HepG2 (cell line): ENCODE measurements around the gene IKZF3. TPM values are rescaled to one million over a fixed set of nuclear protein-coding genes. Genes with fewer than 3 reads are reported as not detected.
A peak's percentile ranks its signal among the peaks of the same experiment; 100 is the strongest.

ENCODE experiments used
- AFF4 ChIP-seq: sonication (generic); formaldehyde crosslinking; IDR thresholded peaks from 2 replicates; pipeline ENCODE4 v1.4.0; 2020; ENCODE audit warnings: missing genetic modification reagents
- AKAP8 ChIP-seq: sonication (generic); formaldehyde crosslinking; IDR thresholded peaks from 2 replicates; pipeline ENCODE4 v1.5.1; 2020; ENCODE audit warnings: mild to moderate bottlenecking, missing genetic modification reagents
- CERS6 ChIP-seq: sonication (generic); formaldehyde crosslinking; IDR thresholded peaks from 2 replicates; pipeline ENCODE4 v1.5.0; 2020; ENCODE audit warnings: missing genetic modification reagents
- CREBL2 ChIP-seq: sonication (generic); formaldehyde crosslinking; IDR thresholded peaks from 2 replicates; pipeline ENCODE4 v1.8.1; 2023; ENCODE audit warnings: missing genetic modification reagents, mild to moderate bottlenecking, borderline replicate concordance
- DMTF1 ChIP-seq: sonication (generic); formaldehyde crosslinking; IDR thresholded peaks from 2 replicates; pipeline ENCODE4 v1.4.0; 2020; ENCODE audit warnings: mild to moderate bottlenecking, missing genetic modification reagents
- HIC2 ChIP-seq: sonication (generic); formaldehyde crosslinking; IDR thresholded peaks from 2 replicates; pipeline ENCODE4 v1.9.0; 2022; ENCODE audit warnings: low read depth, missing genetic modification reagents
- IRF1 ChIP-seq: sonication (generic); formaldehyde crosslinking; IDR thresholded peaks from 2 replicates; pipeline ENCODE4 v1.4.0; 2020; ENCODE audit warnings: low read depth, mild to moderate bottlenecking, missing genetic modification reagents
- SMC3 ChIP-seq: IDR thresholded peaks from 2 replicates; pipeline ENCODE4 v1.6.1; 2011; ENCODE audit warnings: low read length, improper control_type of control experiment
- THRA ChIP-seq: sonication (generic); formaldehyde crosslinking; IDR thresholded peaks from 2 replicates; pipeline ENCODE4 v1.4.0; 2020; ENCODE audit warnings: missing genetic modification reagents, borderline replicate concordance
- ZBTB42 ChIP-seq: sonication (generic); formaldehyde crosslinking; IDR thresholded peaks from 2 replicates; pipeline ENCODE4 v1.5.0; 2020; ENCODE audit warnings: mild to moderate bottlenecking, missing genetic modification reagents
- ZMYM4 ChIP-seq: sonication (generic); formaldehyde crosslinking; IDR thresholded peaks from 2 replicates; pipeline ENCODE4 v1.8.1; 2023; ENCODE audit warnings: mild to moderate bottlenecking, missing genetic modification reagents
- ZNF513 ChIP-seq: sonication (generic); formaldehyde crosslinking; conservative IDR thresholded peaks from 2 replicates; pipeline ENCODE4 v1.5.0; 2020; ENCODE audit warnings: missing genetic modification reagents
- polyA plus RNA-seq, 8 experiments: library from polyadenylated mRNA; depleted of rRNA in 3 of 8; stranded (reverse) in 7 of 8; unstranded in 1 of 8; fragments of >200 nt; fragmentation: Illumina TruSeq in 4 of 8; extraction: Trizol in 4 of 8; gene quantifications; 2 replicates each; pipeline versions ENCODE4 v1.2.1 to v1.2.3, GENCODE V29; 2011 to 2016; ENCODE audit warnings: low read depth in 4 of 8, missing spikeins in 1 of 8, mixed read lengths in 1 of 8; ENCODE audit not compliant: insufficient read depth in 1 of 8
- total RNA-seq, 5 experiments: library from RNA; depleted of rRNA; stranded (reverse); fragments of >200 nt; fragmentation: Illumina TruSeq; extraction: Trizol; gene quantifications; 2 replicates each; pipeline ENCODE4 v1.2.3, GENCODE V29; 2016; ENCODE audit warnings: low read depth in 1 of 5

The IKZF3 gene
- total and polyA plus RNA-seq, 2 of the 13 experiments (the other 11 are each of a cell fraction or from before 2014, with no cell fraction given) = not detected

GRCh38 chr17:39740357-39741111 is 123.6 kb downstream of the IKZF3 start (continued):
- TF ChIP-seq THRA (CRISPR knock-in tag) (peak; percentile 70; the same call in 1 of the 2 replicates), HIC2 (CRISPR knock-in tag) (peak; percentile 61; the same call in 1 of the 2 replicates), ZBTB42 (CRISPR knock-in tag) (no peak), DMTF1 (CRISPR knock-in tag) (no peak), CERS6 (CRISPR knock-in tag) (no peak), AFF4 (CRISPR knock-in tag) (peak; percentile 68), IRF1 (CRISPR knock-in tag) (0 out of 2 replicates have a peak, but pooled peaks have one; percentile 38), ZNF513 (no peak), CREBL2 (no peak), ZMYM4 (no peak), AKAP8 (0 out of 2 replicates have a peak, but pooled peaks have one; percentile 50), SMC3 (no peak)
